GM12878 (cell line): Measurements from ENCODE around the gene WBP11. TPM values are rescaled to one million over a fixed set of nuclear protein-coding genes. Genes with fewer than 3 reads are reported as not detected.
A peak's percentile ranks its signal among the peaks of the same experiment; 100 is the strongest.

ENCODE experiments used
- BCL11A ChIP-seq: IDR thresholded peaks from 2 replicates; pipeline ENCODE4 v1.6.1; 2011; ENCODE audit warnings: low read depth, low read length
- ETV6 ChIP-seq, 2 experiments: fragments of 450-650 bp in 1 of 2; IDR thresholded peaks in 1 of 2; conservative IDR thresholded peaks in 1 of 2; 2 replicates each; pipeline ENCODE4 v1.6.1; 2014; ENCODE audit warnings: antibody characterized with exemption in 1 of 2, borderline replicate concordance in 1 of 2, low read depth in 1 of 2, mild to moderate bottlenecking in 1 of 2, moderate library complexity in 1 of 2
- HDAC6 ChIP-seq: fragments of 200-600 bp; sonication (generic); IDR thresholded peaks from one replicate; pipeline ENCODE4 v1.8.0; 2017; ENCODE audit warnings: antibody characterized with exemption; ENCODE audit not compliant: unreplicated experiment
- NFYA ChIP-seq: IDR thresholded peaks from 2 replicates; pipeline ENCODE4 v1.6.1; 2011; ENCODE audit warnings: low read depth, mild to moderate bottlenecking, low read length, improper control_type of control experiment, borderline replicate concordance
- RAD21 ChIP-seq: IDR thresholded peaks from 2 replicates; pipeline ENCODE4 v1.6.1; 2011; ENCODE audit warnings: mild to moderate bottlenecking, low read depth, low read length, moderate library complexity; ENCODE audit not compliant: insufficient read depth
- RCOR1 ChIP-seq: conservative IDR thresholded peaks from 2 replicates; pipeline ENCODE4 v1.6.1; 2012; ENCODE audit warnings: low read depth, low read length, improper control_type of control experiment
- RUNX3 ChIP-seq: IDR thresholded peaks from 2 replicates; pipeline ENCODE4 v1.6.1; 2012; ENCODE audit warnings: low read length, inconsistent platforms
- SP1 ChIP-seq: IDR thresholded peaks from one replicate; pipeline ENCODE4 v1.6.1; 2011; ENCODE audit warnings: low read depth, low read length
- STAT1 ChIP-seq: fragments of 450-650 bp; conservative IDR thresholded peaks from 2 replicates; pipeline ENCODE4 v1.6.1; 2014; ENCODE audit warnings: antibody characterized with exemption, mild to moderate bottlenecking
- STAT3 ChIP-seq: IDR thresholded peaks from 2 replicates; pipeline ENCODE4 v1.6.1; 2011; ENCODE audit warnings: low read depth, low read length, improper control_type of control experiment
- TBL1XR1 ChIP-seq: IDR thresholded peaks from 2 replicates; pipeline ENCODE4 v1.6.1; 2012; ENCODE audit warnings: low read depth, low read length, improper control_type of control experiment
- TCF12 ChIP-seq: IDR thresholded peaks from 2 replicates; pipeline ENCODE4 v1.6.1; 2011; ENCODE audit warnings: low read depth, mild to moderate bottlenecking, low read length
- YY1 ChIP-seq: IDR thresholded peaks from 2 replicates; pipeline ENCODE4 v1.6.1; 2011; ENCODE audit warnings: low read depth, mild to moderate bottlenecking, low read length
- ZBTB40 ChIP-seq: fragments of 450-650 bp; IDR thresholded peaks from 2 replicates; pipeline ENCODE4 v1.6.1; 2016; ENCODE audit warnings: mild to moderate bottlenecking, moderate library complexity, borderline replicate concordance
- ZNF622 ChIP-seq: fragments of 450-650 bp; IDR thresholded peaks from 2 replicates; pipeline ENCODE4 v1.6.1; 2017; ENCODE audit warnings: mild to moderate bottlenecking, inconsistent platforms
- ZSCAN29 ChIP-seq: fragments of 450-650 bp; IDR thresholded peaks from 2 replicates; pipeline ENCODE4 v1.6.1; 2017; ENCODE audit warnings: mild to moderate bottlenecking, moderate library complexity
- polyA plus RNA-seq, 11 experiments: library from polyadenylated mRNA; depleted of rRNA in 4 of 11; unstranded in 6 of 11; stranded (reverse) in 5 of 11; fragments of >200 nt; fragmentation: Nextera tagmentation in 4 of 11; fragmentation: Illumina TruSeq in 1 of 11; extraction: Ambion mirVana in 4 of 11; extraction: Trizol in 1 of 11; gene quantifications; 1 replicate in 1 of 11; 2 replicates in 10 of 11; pipeline versions ENCODE4 v1.2.1 to v1.2.3, GENCODE V29; 2011 to 2016; ENCODE audit warnings: inconsistent platforms in 2 of 11, missing spikeins in 2 of 11, low read depth in 1 of 11
- total RNA-seq, 4 experiments: library from RNA; depleted of rRNA in 3 of 4; stranded (reverse); fragments of >200 nt in 3 of 4; fragmentation: Illumina TruSeq in 1 of 4; extraction: Trizol in 1 of 4; gene quantifications; 2 replicates each; pipeline versions ENCODE4 v1.2.1 to v1.2.3, GENCODE V29; 2013 to 2021
- TF ChIP-seq, protein P1 (sequence below): IDR thresholded peaks from 2 replicates; pipeline ENCODE4 v1.6.1; 2011; ENCODE audit warnings: borderline replicate concordance, low read depth, mild to moderate bottlenecking, moderate library complexity, low read length; ENCODE audit not compliant: insufficient read depth, poor library complexity, severe bottlenecking
- TF ChIP-seq, protein P2 (sequence below): IDR thresholded peaks from 2 replicates; pipeline ENCODE4 v1.6.1; 2012; ENCODE audit warnings: mild to moderate bottlenecking, low read depth, low read length

WBP11 gene
- total and polyA plus RNA-seq, 10 of the 15 experiments (the other 5 are each of a cell fraction or from before 2014, with no cell fraction given): 11.5 to 107 (median 29.1) TPM

DNA sequence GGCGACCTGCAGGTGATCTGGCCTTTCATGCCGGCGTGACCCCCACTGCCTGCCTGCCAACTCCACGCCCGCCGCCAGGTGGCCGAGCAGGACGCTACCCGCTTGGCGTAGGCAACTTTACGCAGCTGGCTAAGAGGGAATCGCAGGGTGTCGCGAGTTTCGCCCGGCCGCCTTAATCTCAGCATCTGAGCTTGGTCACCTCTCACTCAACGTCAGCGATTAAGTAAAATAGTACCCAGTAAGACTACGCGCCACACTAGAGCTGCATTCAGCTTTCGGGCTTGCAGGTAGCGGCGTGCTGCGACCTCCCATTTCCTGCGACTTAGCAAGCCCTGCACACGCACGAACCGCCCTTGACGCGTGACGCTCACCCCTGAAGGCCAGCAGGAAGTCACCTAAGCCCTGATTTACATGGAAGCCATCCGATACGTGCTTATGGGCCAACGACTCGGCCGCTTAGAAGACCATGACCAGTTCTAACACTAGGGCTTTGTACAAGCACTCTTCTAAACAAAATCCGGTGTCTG, 33.2 kb downstream of the WBP11 start (continued):
- TF ChIP-seq, protein P1, sequence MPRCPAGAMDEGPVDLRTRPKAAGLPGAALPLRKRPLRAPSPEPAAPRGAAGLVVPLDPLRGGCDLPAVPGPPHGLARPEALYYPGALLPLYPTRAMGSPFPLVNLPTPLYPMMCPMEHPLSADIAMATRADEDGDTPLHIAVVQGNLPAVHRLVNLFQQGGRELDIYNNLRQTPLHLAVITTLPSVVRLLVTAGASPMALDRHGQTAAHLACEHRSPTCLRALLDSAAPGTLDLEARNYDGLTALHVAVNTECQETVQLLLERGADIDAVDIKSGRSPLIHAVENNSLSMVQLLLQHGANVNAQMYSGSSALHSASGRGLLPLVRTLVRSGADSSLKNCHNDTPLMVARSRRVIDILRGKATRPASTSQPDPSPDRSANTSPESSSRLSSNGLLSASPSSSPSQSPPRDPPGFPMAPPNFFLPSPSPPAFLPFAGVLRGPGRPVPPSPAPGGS: peak; percentile 38
- TF ChIP-seq YY1 (no peak; the same call in 1 of the 2 replicates), RAD21 (peak; percentile 37; the same call in 1 of the 2 replicates), STAT1 (no peak; the same call in 1 of the 2 replicates), TCF12 (peak; percentile 87), SP1 (no peak), NFYA (no peak), RCOR1 (no peak; the same call in 1 of the 2 replicates), ZSCAN29 (no peak), TBL1XR1 (peak; percentile 54; the same call in 1 of the 2 replicates), BCL11A (0 out of 2 replicates have a peak, but pooled peaks have one; percentile 11), RUNX3 (no peak; the same call in 1 of the 2 replicates), ZBTB40 (peak; percentile 16), ETV6 (conservative IDR thresholded peaks at IDR 0.05 in 1 of 2, IDR thresholded peaks at IDR 0.05 in 1 of 2; ENCODE audit: borderline replicate concordance in 1 of 2, low read depth in 1 of 2) (0 out of 4 replicates have a peak, but pooled peaks of 1 of the 2 experiments have one; percentile 29), STAT3 (no peak), HDAC6 (no peak), ZNF622 (no peak)
- TF ChIP-seq, protein P2, sequence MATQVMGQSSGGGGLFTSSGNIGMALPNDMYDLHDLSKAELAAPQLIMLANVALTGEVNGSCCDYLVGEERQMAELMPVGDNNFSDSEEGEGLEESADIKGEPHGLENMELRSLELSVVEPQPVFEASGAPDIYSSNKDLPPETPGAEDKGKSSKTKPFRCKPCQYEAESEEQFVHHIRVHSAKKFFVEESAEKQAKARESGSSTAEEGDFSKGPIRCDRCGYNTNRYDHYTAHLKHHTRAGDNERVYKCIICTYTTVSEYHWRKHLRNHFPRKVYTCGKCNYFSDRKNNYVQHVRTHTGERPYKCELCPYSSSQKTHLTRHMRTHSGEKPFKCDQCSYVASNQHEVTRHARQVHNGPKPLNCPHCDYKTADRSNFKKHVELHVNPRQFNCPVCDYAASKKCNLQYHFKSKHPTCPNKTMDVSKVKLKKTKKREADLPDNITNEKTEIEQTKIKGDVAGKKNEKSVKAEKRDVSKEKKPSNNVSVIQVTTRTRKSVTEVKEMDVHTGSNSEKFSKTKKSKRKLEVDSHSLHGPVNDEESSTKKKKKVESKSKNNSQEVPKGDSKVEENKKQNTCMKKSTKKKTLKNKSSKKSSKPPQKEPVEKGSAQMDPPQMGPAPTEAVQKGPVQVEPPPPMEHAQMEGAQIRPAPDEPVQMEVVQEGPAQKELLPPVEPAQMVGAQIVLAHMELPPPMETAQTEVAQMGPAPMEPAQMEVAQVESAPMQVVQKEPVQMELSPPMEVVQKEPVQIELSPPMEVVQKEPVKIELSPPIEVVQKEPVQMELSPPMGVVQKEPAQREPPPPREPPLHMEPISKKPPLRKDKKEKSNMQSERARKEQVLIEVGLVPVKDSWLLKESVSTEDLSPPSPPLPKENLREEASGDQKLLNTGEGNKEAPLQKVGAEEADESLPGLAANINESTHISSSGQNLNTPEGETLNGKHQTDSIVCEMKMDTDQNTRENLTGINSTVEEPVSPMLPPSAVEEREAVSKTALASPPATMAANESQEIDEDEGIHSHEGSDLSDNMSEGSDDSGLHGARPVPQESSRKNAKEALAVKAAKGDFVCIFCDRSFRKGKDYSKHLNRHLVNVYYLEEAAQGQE: no peak
